Body of pancreas (tissue), 4 donors: Measurements from ENCODE around the gene SLC17A7.

Source experiments
- POLR2A ChIP-seq, 3 donors: fragments of 450-650 bp; IDR thresholded peaks; one replicate each; pipeline ENCODE4 v1.6.1; 2016; ENCODE audit warnings: antibody characterized with exemption in 3 of 3, mild to moderate bottlenecking in 2 of 3
- TF ChIP-seq, protein P1 (sequence below), 7 experiments: fragments of 450-650 bp in 4 of 7; fragments of 200-600 bp in 3 of 7; sonication (generic) in 3 of 7; IDR thresholded peaks; one replicate each; pipeline ENCODE4 v1.5.1; 2016 to 2019; ENCODE audit warnings: antibody characterized with exemption in 7 of 7

DNA sequence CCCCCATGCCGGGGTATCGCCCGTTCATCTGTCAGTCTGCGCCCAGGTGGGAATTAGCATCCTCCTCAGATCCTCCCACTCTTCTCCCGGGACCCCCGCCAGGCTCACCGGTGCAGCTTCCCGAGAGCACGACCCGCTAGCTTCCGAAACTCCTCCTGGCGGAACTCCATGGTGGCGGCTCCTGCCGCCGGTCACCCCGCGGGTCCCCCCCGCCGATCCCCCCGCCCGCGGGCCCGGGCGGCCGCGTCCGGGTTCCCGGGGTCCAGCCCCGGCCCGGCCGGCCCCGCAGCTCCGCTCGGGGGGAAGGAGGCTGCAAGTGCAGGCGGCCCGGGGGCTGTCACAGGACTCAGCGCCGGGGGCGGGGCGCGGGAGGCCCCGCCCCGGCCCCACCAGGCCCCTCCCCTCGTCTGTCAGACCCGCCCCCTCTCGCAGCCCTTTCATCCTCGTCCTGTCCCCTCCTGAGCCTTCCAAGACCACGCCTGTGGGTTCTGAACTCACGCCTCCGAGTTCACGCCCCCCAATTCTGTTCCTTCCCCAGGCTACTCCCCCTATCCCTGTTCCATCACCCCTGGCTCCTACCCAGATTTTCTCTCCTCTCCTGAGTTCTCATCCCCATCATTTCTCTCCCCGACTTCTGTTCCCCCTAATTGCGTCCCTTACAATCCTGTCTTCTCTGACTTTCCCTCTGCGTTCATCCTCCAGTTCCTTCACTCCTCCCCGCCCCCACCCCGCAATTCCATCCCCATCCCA lies at the start of gene SLC17A7:
- TF ChIP-seq, protein P1, sequence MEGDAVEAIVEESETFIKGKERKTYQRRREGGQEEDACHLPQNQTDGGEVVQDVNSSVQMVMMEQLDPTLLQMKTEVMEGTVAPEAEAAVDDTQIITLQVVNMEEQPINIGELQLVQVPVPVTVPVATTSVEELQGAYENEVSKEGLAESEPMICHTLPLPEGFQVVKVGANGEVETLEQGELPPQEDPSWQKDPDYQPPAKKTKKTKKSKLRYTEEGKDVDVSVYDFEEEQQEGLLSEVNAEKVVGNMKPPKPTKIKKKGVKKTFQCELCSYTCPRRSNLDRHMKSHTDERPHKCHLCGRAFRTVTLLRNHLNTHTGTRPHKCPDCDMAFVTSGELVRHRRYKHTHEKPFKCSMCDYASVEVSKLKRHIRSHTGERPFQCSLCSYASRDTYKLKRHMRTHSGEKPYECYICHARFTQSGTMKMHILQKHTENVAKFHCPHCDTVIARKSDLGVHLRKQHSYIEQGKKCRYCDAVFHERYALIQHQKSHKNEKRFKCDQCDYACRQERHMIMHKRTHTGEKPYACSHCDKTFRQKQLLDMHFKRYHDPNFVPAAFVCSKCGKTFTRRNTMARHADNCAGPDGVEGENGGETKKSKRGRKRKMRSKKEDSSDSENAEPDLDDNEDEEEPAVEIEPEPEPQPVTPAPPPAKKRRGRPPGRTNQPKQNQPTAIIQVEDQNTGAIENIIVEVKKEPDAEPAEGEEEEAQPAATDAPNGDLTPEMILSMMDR (IDR thresholded peaks at IDR 0.05), result no peak
- TF ChIP-seq POLR2A (IDR thresholded peaks at IDR 0.05), result no peak
